Neural progenitor cell (in vitro differentiated cells): ENCODE results near the gene MITF. TPM values are rescaled to one million over a fixed set of nuclear protein-coding genes. Genes with fewer than 3 reads are reported as not detected.

Source experiments
- DNase-seq: peaks from one replicate; pipeline ENCODE4 v3.0.0-alpha.2; 2016; ENCODE audit warnings: low spot score
- H2AFZ ChIP-seq: fragments of 200-600 bp; sonication (generic); replicated peaks from 2 replicates; pipeline ENCODE4 v1.6.1; 2016; ENCODE audit warnings: antibody characterized with exemption
- H3F3A ChIP-seq: fragments of 200-600 bp; sonication (generic); 2 replicates; pipeline ENCODE4 v1.6.1; 2016; ENCODE audit warnings: antibody characterized with exemption, low read depth
- H3K27ac ChIP-seq: fragments of 200-600 bp; sonication (generic); 2 replicates; pipeline ENCODE4 v1.5.1; 2016; ENCODE audit warnings: mild to moderate bottlenecking
- H3K27me3 ChIP-seq: fragments of 200-600 bp; sonication (generic); 2 replicates; pipeline ENCODE4 v1.6.1; 2016; ENCODE audit warnings: mild to moderate bottlenecking, moderate library complexity
- H3K36me3 ChIP-seq: fragments of 200-600 bp; sonication (generic); 2 replicates; pipeline ENCODE4 v1.5.1; 2016
- H3K4me1 ChIP-seq: fragments of 200-600 bp; sonication (generic); 2 replicates; pipeline ENCODE4 v1.6.1; 2016; ENCODE audit warnings: mixed run types
- H3K4me2 ChIP-seq: fragments of 200-600 bp; sonication (generic); 2 replicates; pipeline ENCODE4 v1.6.1; 2016
- H3K4me3 ChIP-seq: fragments of 200-600 bp; sonication (generic); 2 replicates; pipeline ENCODE4 v1.5.1; 2016
- H3K79me2 ChIP-seq: fragments of 200-600 bp; sonication (generic); 2 replicates; pipeline ENCODE4 v1.6.1; 2016; ENCODE audit warnings: low read depth
- H3K9ac ChIP-seq: fragments of 200-600 bp; sonication (generic); 2 replicates; pipeline ENCODE4 v1.6.1; 2016
- H3K9me3 ChIP-seq: fragments of 200-600 bp; sonication (generic); 2 replicates; pipeline ENCODE4 v1.5.1; 2016; ENCODE audit warnings: low read depth
- H4K20me1 ChIP-seq: fragments of 200-600 bp; sonication (generic); 2 replicates; pipeline ENCODE4 v1.6.1; 2016; ENCODE audit warnings: low read depth
- H3K27ac Mint-ChIP-seq: 3 replicates; pipeline ENCODE4 v1.8.0; 2021; ENCODE audit warnings: mixed read lengths
- H3K27me3 Mint-ChIP-seq: 2 replicates; pipeline ENCODE4 v1.8.0; 2022; ENCODE audit warnings: low read depth, mild to moderate bottlenecking, inconsistent platforms, moderate library complexity, mixed read lengths; ENCODE audit not compliant: insufficient read depth
- H3K36me3 Mint-ChIP-seq: 3 replicates; pipeline ENCODE4 v1.8.0; 2021; ENCODE audit warnings: mixed read lengths
- H3K4me1 Mint-ChIP-seq: 3 replicates; pipeline ENCODE4 v1.8.0; 2021; ENCODE audit warnings: mixed read lengths
- H3K4me3 Mint-ChIP-seq: 3 replicates; pipeline ENCODE4 v1.8.0; 2021; ENCODE audit warnings: mild to moderate bottlenecking, moderate library complexity, mixed read lengths
- H3K9me3 Mint-ChIP-seq: 3 replicates; pipeline ENCODE4 v1.8.0; 2020; ENCODE audit warnings: mixed read lengths
- CTCF ChIP-seq: fragments of 200-600 bp; sonication (generic); IDR thresholded peaks from 2 replicates; pipeline ENCODE4 v1.5.1; 2017; ENCODE audit warnings: antibody characterized with exemption, mild to moderate bottlenecking
- EZH2 ChIP-seq: fragments of 200-600 bp; sonication (generic); IDR thresholded peaks from 2 replicates; pipeline ENCODE4 v1.6.1; 2017; ENCODE audit warnings: antibody characterized with exemption, mild to moderate bottlenecking, moderate library complexity
- EZH2phosphoT487 ChIP-seq: fragments of 200-600 bp; sonication (generic); IDR thresholded peaks from 2 replicates; pipeline ENCODE4 v1.6.1; 2017; ENCODE audit warnings: antibody characterized with exemption
- total RNA-seq: library from RNA; depleted of rRNA; stranded (reverse); fragments of >200 nt; gene quantifications from 2 replicates; pipeline ENCODE4 v1.2.3, GENCODE V29; 2015; ENCODE audit warnings: low replicate concordance

Gene MITF
- total RNA-seq, 1 donor from 2014 or later, result not detected

- Histone ChIP-seq H3K27me3 (peaks cover 55% of the 10 kb centered on the region), H3K79me2 (no peaks in the 10 kb centered on the region), H3K36me3 (no peaks in the 10 kb centered on the region), H3K4me2 (no peak overlapping the region), H3K9ac (no peak overlapping the region), H3F3A (no peaks in the 10 kb centered on the region), H2AFZ (no peak overlapping the region), H4K20me1 (no peaks in the 10 kb centered on the region), H3K4me3 (no peak overlapping the region), H3K4me1 (no peaks in the 10 kb centered on the region), H3K9me3 (no peaks in the 10 kb centered on the region), H3K27ac (no peak overlapping the region)
- Mint-ChIP-seq H3K27me3 (peaks cover 42% of the 10 kb centered on the region), H3K36me3 (no peaks in the 10 kb centered on the region), H3K9me3 (no peaks in the 10 kb centered on the region), H3K27ac (no peak overlapping the region), H3K4me3 (no peak overlapping the region), H3K4me1 (peaks cover 8% of the 10 kb centered on the region)
- TF ChIP-seq EZH2phosphoT487 (no peak), EZH2 (no peak), CTCF (no peak)
- DNase-seq, result no peak
Measured at GRCh38 chr3:69742391-69742790, 3.1 kb downstream of the MITF start.

GRCh38 chr3:69743975-69744906, 5.0 kb downstream of the MITF start:
- H3K4me3 Mint-ChIP-seq, result no peak overlapping the region
- DNase-seq, result no peak
- peaks cover 30% of the 10 kb centered on the region for H3K27me3 Mint-ChIP-seq
- Histone ChIP-seq H3K4me3 (no peak overlapping the region), H3K9me3 (no peaks in the 10 kb centered on the region), H4K20me1 (no peaks in the 10 kb centered on the region), H3K9ac (no peak overlapping the region), H3K4me2 (no peak overlapping the region), H3K36me3 (no peaks in the 10 kb centered on the region), H3K27ac (no peak overlapping the region), H2AFZ (no peak overlapping the region), H3K79me2 (no peaks in the 10 kb centered on the region), H3F3A (no peaks in the 10 kb centered on the region), H3K4me1 (no peaks in the 10 kb centered on the region), H3K27me3 (peaks cover 37% of the 10 kb centered on the region)
- no peak overlapping the region for H3K27ac Mint-ChIP-seq
- no peaks in the 10 kb centered on the region for H3K9me3 Mint-ChIP-seq
- H3K4me1 Mint-ChIP-seq, result peaks cover 6% of the 10 kb centered on the region
- H3K36me3 Mint-ChIP-seq, result no peaks in the 10 kb centered on the region
- TF ChIP-seq CTCF, result no peak
- no peak for TF ChIP-seq EZH2
- no peak for TF ChIP-seq EZH2phosphoT487

GRCh38 chr3:69745505-69745904, 6.2 kb downstream of the MITF start:
- peaks cover 21% of the 10 kb centered on the region for H3K27me3 Mint-ChIP-seq
- TF ChIP-seq EZH2phosphoT487 (no peak), CTCF (no peak), EZH2 (no peak)
- no peaks in the 10 kb centered on the region for H3K36me3 Mint-ChIP-seq

More at GRCh38 chr3:69745505-69745904, 6.2 kb downstream of the MITF start:
- no peaks in the 10 kb centered on the region for H3K9me3 Mint-ChIP-seq
- Histone ChIP-seq H3K9ac (no peak overlapping the region), H3K27ac (no peak overlapping the region), H3K79me2 (no peaks in the 10 kb centered on the region), H3F3A (no peaks in the 10 kb centered on the region), H3K4me2 (no peak overlapping the region), H4K20me1 (no peaks in the 10 kb centered on the region), H3K27me3 (peaks cover 24% of the 10 kb centered on the region), H3K4me1 (no peaks in the 10 kb centered on the region), H3K36me3 (no peaks in the 10 kb centered on the region), H3K9me3 (no peaks in the 10 kb centered on the region), H3K4me3 (no peak overlapping the region), H2AFZ (no peak overlapping the region)
- no peak for DNase-seq
- H3K4me3 Mint-ChIP-seq, result no peak overlapping the region
- no peak overlapping the region for H3K27ac Mint-ChIP-seq
- H3K4me1 Mint-ChIP-seq, result peaks cover 5% of the 10 kb centered on the region
